Measurements from ENCODE around the gene E2F7. TPM values are rescaled to one million over a fixed set of nuclear protein-coding genes. Genes with fewer than 3 reads are reported as not detected.

E2F7 gene
- total and polyA plus RNA-seq, 2 of the 8 experiments (the other 6 are each of a cell fraction or from before 2014, with no cell fraction given) = 8.8 to 18.5 TPM

DNA sequence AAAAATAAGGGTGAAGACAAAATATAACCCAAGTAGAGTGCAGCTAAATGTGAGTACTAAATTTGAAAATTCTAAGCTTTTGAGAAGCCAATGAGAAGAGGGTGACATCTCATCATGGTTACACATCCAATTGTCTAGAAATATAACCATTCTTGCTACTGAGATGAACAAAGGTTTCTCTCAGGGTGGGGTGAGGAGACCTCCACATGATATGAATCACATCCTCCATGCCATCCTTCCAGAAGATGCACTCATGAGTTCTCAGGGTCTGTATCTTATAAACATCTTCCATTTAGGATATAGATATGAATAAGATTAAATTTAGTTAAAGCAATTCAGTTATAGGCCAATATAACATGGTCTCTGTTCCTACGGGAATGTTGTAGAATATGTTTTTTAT is 38.9 kb upstream of the E2F7 start:
- H3K56ac ChIP-seq (replicated peaks; ENCODE audit: insufficient read length, low read depth, low read length) = no peak overlapping the region
- FAIRE-seq (no peak), DNase-seq (ENCODE audit: low read depth in 1 of 2, low spot score in 2 of 2) (no peak)
- no peaks in the 10 kb centered on the region for H3K79me2 ChIP-seq (ENCODE audit: control insufficient read depth in 1 of 2, insufficient read depth in 2 of 2, low read length in 2 of 2)
- H2BK15ac ChIP-seq (ENCODE audit: low read length) = no peak overlapping the region
- no peak overlapping the region for H4K8ac ChIP-seq (ENCODE audit: extremely low read depth, insufficient read depth, low read length)
- POLR2A ChIA-PET (ENCODE audit: partially characterized antibody) = no interaction called here
- no peak overlapping the region for H2BK20ac ChIP-seq (ENCODE audit: low read length)
- no peak overlapping the region for H2BK120ac ChIP-seq (replicated peaks; ENCODE audit: low read depth, low read length)
- no peak overlapping the region for H3K4me2 ChIP-seq (ENCODE audit: insufficient read depth in 1 of 2, low read depth in 2 of 2, low read length in 2 of 2)
- H3K4ac ChIP-seq (replicated peaks; ENCODE audit: insufficient read length, low read depth, low read length) = no peak overlapping the region
- H4K20me1 ChIP-seq (replicated peaks in 1 of 2; ENCODE audit: control insufficient read depth in 1 of 2, insufficient read depth in 2 of 2, low read length in 2 of 2) = no peaks in the 10 kb centered on the region
- no peak overlapping the region for H3K9ac ChIP-seq (replicated peaks in 1 of 4; ENCODE audit: extremely low read depth in 1 of 4, low read depth in 3 of 4, low read length in 3 of 4)
- H2BK12ac ChIP-seq (ENCODE audit: low read depth, low read length) = no peak overlapping the region
- CTCF ChIA-PET (ENCODE audit: partially characterized antibody) = no interaction called here
- H3K4me1 ChIP-seq (replicated peaks in 1 of 4; ENCODE audit: control insufficient read depth in 3 of 4, insufficient read depth in 4 of 4, low read length in 3 of 4) = no peaks in the 10 kb centered on the region
- no peaks in the 10 kb centered on the region for H3K23me2 ChIP-seq (ENCODE audit: low read depth, low read length)
- no peaks in the 10 kb centered on the region for H3K27me3 ChIP-seq (replicated peaks in 1 of 4; ENCODE audit: control insufficient read depth in 3 of 4, extremely low read depth in 1 of 4, insufficient read depth in 3 of 4, low read length in 3 of 4)
- H4K5ac ChIP-seq (ENCODE audit: insufficient read length, low read depth, low read length) = no peak overlapping the region
- H2BK5ac ChIP-seq (ENCODE audit: low read depth, low read length) = no peak overlapping the region
- no peak overlapping the region for H4K91ac ChIP-seq (replicated peaks; ENCODE audit: insufficient read length, low read length)
- H2AFZ ChIP-seq (ENCODE audit: low read length) = no peak overlapping the region
- H3K27ac ChIP-seq (ENCODE audit: low read depth, low read length) = no peak overlapping the region
- H3K18ac ChIP-seq (ENCODE audit: extremely low read depth, low read length) = no peak overlapping the region
- 96% methylated on average over 1 of the region's 1 CpG; no CpG with 5 or more reads in 1 of the 2 experiments for WGBS, 2 experiments (ENCODE audit: extremely low coverage in 1 of 2, insufficient coverage in 1 of 2, insufficient read length in 1 of 2, insufficient replicate concordance in 2 of 2, low coverage in 1 of 2, low lambda C conversion rate in 2 of 2, missing lambda C conversion rate in 1 of 2)
- H3K14ac ChIP-seq (ENCODE audit: insufficient read length) = no peak overlapping the region
- H3K23ac ChIP-seq (ENCODE audit: insufficient read length) = no peak overlapping the region
- no peaks in the 10 kb centered on the region for H3K9me3 ChIP-seq (ENCODE audit: insufficient read depth in 2 of 2, low read depth in 1 of 2, low read length in 1 of 2)
- no peak for TF ChIP-seq EZH2 (IDR thresholded peaks at IDR 0.05; ENCODE audit: low read depth, low read length, severe bottlenecking)
- no peak for TF ChIP-seq RXRA (IDR thresholded peaks at IDR 0.05; ENCODE audit: insufficient read depth, low read depth, low read length)
- TF ChIP-seq FOSL1 (IDR thresholded peaks at IDR 0.05; ENCODE audit: insufficient read depth, low read depth, low read length) = no peak
- TF ChIP-seq TBP (IDR thresholded peaks at IDR 0.05; ENCODE audit: low read depth, low read length) = no peak
- no peak for TF ChIP-seq RFX5 (IDR thresholded peaks at IDR 0.05; ENCODE audit: borderline replicate concordance, low read depth, low read length)
- no peak for TF ChIP-seq CEBPB (IDR thresholded peaks at IDR 0.05; ENCODE audit: low read depth, low read length)
- TF ChIP-seq EGR1 (IDR thresholded peaks at IDR 0.05; ENCODE audit: borderline replicate concordance, low read depth, low read length) = no peak
- TF ChIP-seq CHD2 (IDR thresholded peaks at IDR 0.05; ENCODE audit: low read length) = no peak
- no peak for TF ChIP-seq KDM4A (IDR thresholded peaks at IDR 0.05; ENCODE audit: low read depth, low read length, severe bottlenecking)
- no peak overlapping the region for H3K4me3 ChIP-seq (ENCODE audit: extremely low read depth in 1 of 4, insufficient read depth in 2 of 4, low read depth in 3 of 4, low read length in 4 of 4)
- no peak overlapping the region for H2AK5ac ChIP-seq (ENCODE audit: low read depth, low read length)
- no peaks in the 10 kb centered on the region for H3K36me3 ChIP-seq (ENCODE audit: control insufficient read depth in 2 of 4, insufficient read depth in 4 of 4, low read length in 3 of 4)
- H3K79me1 ChIP-seq (ENCODE audit: low read depth, low read length) = no peaks in the 10 kb centered on the region

Data from H1 (cell line).